Measurements from ENCODE around the gene GABRB3.

Gene GABRB3

DNA sequence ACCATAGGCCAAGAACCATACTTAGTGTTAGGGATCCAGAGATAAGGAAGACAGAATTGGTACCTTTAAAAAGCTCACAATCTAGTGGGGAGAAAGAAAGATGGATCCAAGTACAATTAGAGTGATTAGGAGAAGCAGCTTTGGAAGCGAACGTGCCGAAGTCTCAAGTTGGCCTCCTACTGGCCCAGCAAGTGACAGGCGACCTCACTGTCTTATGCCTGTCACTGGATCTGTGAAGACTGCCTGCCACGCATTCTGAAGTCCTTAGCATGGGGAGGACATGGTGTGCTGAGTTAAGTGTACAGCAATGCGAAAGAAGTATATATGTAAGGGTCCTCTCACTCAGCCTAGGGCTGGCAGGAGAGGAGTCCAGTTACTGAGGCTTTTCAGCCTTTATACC, 141.0 kb downstream of the GABRB3 start:
- DNase-seq (ENCODE audit: low read depth, low spot score) = no peak

DNA sequence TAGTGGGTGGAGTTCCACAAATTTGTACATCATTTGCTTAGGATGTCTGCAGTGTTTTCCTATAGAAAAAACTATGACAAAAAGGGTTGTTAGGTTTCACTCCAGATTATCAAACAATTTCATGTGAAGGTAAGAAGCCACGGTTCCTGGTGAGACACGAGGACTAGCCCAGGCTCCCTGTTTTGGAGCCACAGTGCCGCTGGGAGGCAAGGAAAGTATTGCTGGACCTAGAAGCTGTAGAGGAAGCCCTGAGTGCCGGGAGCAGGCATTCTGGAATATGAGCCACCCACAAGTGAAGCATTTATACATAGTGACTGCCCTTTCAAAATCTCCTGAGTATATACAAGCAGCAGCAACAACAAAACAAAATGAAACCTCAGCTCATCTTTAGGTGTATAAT, 142.0 kb downstream of the GABRB3 start:
- no peak for DNase-seq (ENCODE audit: low read depth, low spot score)

DNA sequence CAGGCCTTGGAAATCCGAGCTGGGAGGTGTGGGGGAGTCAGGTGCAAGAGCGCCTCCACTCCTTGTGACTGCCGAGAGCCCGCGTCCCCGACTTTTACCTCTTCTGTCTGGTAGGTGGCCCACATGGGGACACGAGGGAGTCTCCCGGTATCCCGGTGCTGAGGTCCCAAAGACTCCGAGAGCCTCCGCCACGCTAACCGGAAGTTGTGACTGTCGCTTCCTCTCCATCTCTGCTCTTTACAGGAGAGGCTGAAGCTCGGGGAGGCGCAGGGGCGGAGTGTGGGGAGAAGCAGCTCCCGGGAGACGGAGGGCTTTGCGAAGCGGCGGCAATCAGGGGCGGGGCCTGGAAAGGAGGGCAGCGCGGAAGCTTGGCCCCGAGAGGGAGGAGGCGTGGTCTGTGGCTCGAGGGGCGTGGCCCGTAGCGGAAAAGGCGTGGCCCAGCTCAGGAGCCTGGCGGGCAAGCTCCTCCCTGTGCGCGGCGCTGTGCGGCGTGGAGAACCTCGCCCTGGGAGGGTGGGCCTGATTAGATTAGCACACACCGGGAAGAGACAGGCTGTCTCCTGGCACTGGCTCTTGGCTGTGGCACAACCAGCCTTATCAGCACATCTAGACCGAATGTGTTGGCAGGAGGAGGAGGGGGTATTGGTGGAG, 143.9 kb downstream of the GABRB3 start:
- DNase-seq (ENCODE audit: low read depth, low spot score) = no peak

DNA sequence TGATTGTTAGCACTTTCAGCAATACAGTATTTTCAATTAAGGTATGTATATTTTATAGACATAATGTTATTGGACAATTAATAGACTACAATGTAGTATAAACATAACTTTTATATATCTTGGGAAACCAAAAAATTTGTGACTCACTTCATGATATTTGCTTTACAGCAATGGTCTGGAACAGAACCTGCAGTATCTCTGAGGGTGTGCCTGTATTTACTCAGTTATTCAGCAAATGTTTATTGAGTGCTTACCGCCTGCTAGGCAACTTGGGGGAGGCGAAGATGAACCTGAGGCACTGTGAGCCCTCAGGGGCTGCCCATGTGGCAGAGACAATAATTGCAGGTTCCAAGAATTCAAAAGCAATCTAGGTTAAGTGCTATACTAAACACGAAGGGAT, 144.8 kb downstream of the GABRB3 start:
- DNase-seq (ENCODE audit: low read depth, low spot score) = no peak

DNA sequence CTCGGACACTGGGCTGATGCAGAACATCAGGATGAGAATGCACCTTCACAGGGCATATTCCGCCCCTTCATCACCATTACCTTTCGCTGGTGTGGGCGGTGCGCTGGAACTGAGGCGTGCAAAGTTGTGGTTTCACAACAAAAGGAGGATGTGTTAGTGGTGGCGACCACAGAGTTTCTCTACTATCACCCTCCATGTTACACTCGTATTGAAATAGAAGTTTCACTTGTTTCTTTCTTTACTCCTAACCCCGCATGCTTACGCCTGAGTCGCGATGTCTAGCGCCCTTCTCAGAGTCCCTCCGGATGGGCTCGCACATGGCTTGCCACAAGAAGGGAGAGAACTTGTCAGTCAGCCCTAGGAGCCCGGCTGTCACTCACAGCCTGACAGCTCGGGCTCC, 148.7 kb downstream of the GABRB3 start:
- DNase-seq (ENCODE audit: low read depth, low spot score) = no peak

DNA sequence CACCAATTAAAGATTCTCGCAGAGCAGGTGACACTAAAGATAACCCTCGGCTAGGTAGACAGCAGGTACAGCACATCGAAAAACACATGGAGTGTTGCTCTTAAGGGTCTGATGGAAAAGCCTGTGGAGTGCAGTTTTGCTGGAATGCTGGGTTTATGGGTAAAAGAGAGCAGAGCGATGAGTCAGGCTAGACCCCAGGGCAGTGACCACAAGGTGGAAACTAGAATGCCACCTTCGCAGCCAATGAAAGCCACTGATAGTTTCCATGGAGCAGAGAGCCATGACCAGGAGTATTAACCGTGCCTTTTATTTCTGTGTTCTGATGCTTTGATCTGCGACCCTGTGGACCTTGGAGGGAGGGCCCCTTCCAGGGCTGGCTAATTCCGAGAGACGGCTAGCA, 149.8 kb downstream of the GABRB3 start:
- no peak for DNase-seq (ENCODE audit: low read depth, low spot score)

DNA sequence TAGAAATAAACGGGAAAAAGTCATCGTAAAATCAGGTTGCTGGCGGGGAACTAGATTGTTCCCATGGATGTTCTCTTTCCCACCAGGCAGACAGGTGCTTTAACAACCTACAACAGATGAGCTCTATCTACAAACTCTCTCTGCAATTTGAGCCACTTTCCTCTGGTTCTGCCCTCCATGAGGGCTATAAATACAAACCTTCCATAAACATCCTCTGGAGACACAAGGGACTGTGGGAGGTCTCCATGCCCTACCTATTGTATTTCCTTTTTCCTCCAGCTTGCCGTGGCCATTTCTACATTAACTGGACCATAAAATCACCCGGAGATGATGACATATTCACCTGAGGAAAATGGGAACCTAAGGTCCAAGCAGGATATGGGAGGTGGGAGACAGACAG, 151.1 kb downstream of the GABRB3 start:
- no peak for DNase-seq (ENCODE audit: low read depth, low spot score)

DNA sequence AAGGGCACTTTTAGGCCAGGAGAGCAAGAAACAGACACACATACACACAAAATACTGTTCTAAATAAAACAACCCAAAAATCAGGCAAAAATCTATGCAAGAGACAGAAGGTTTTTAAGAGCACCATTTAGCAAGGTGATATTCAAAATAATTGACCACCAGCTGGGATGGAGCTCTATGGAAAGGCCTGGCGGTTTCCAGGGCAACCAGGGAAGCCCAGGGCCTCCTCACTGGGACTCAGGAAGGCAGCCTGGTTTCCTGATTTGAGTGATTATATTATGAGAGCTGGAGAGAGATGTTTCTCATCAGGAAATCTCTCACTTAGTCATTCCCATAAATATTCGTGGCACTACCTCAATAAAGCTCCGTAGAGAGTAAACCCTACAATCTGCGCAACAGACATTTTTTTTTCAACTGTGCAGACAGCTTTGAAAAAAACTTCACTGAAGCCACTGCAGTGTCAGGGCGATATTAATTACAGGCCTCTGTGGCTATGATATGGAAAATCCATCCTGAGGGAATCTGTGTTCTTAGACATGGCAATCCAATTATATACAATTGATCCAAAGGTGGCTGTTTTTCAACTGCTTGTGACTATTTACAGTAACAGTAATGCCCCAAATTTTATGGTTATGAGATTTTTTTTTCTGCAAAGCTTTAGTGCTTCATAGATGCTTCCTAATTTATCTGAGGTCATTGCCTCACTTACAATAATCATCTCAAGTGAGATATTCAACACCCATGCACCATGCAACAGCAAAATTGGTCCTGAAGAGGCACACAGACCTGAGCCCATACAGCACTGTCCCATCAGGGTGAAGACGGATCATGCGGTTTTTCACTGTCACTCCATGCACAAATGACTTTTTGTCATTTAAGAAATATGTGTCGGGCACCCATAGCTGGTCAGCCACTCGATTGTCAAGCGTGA, 152.1 kb downstream of the GABRB3 start:
- DNase-seq (ENCODE audit: low read depth, low spot score) = no peak

DNA sequence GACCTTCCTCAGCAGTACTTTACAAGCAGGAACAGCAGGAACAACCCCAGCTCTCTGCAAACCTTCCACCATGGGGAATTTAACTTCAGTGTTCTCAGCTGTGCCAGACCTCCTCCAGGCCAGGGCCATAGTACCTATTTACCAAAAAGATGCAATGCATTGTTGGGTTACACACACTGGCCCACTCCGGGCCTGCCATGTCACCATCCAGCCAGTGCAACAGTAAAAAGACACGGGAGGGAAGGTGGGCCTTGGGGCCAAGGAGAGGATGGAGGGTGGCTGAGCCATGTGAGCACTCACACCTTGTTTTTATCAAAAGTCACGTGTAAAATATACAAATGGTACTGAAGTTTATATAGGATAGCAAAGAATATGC, 157.0 kb downstream of the GABRB3 start:
- no peak for DNase-seq (ENCODE audit: low read depth, low spot score)

DNA sequence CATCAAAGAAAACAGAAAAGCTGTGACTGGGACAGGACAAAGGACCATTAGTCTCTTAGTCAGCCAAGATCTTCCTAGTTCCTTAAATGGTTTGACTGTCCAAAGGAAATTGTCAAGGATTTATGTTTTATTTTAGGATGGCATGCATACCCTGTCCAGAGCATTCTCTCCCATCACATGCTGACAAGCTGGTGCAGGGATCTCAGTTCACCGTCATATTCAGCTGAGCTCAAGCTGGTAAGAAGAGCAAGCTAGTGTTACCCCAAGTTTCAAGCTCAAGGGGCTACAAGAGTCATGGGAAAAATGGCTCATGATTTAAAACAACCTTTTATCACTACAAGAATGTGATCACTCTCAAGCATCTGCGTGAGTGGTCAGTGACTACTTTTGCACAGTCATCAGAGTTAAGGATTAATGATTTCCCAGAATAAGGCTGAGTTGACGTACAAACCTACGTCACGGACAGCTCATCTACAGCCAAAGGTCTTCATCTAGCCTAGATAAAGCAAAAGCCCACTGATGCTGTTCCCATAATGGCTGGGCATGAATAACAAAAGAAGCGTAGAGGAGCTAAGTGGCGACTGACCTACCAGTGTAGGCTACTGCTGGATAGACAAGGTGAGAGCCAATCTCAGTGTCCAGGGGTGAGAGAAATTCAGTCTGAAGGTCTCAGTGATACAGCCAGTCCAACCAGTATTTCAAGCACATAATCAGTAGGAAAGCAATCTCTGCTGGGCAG, 157.5 kb downstream of the GABRB3 start:
- DNase-seq (ENCODE audit: low read depth, low spot score) = no peak

DNA sequence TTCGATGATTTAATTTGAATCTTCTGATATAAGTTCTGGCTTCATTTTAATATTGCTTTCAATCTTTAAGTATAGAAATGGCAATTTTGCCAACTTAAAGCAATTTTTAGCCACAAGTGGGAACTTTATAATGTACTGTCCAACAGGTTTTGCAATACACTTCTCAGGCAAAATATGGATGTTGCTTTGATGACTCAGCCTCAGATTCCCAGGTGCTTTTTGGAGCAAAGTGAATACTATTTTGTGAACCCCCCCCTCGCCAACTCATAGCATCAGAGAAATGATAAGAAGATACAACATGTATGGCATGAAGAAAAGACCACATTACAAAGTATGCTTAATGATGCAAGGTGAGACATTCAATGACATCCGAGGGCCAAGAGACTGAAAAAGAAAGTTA, 158.1 kb downstream of the GABRB3 start:
- DNase-seq (ENCODE audit: low read depth, low spot score) = no peak

DNA sequence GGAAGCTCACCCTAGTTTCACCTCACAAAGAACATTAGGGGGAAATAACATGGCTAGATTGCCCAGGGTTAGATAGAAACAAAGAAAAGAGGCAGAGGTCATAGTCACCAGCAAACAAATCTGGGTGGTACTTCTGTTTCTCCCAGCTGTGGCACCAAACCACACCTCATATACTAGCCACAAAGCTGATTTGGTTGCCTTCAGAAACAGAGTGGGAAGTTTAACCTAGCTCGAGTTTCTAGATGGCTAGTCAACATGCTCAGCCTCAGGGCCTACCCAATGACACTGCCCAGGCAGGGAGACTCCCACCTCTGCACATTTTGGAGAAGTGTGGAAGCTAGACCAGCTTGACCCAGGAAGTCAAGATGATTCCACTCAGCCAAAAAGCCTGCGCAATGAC, 174.2 kb downstream of the GABRB3 start:
- DNase-seq (ENCODE audit: low read depth, low spot score) = no peak

DNA sequence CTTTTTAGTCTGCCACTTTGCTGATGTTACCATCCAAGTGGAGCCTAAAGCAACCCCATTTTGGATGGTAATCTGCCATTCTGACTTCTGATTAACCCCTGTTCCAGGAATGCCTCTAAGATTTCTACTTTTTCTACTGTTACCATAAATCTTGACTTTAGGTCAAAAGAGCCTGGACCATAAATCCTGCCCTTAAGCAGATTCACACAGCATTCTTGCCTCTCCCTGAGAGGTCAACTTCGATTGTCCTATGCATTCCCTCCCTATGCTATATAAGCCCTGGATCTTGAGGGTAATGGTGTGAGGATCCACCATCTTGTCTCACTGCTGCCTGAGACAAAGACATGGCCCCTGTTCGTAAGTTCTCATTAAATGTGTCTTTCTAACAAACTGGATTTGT, 177.3 kb downstream of the GABRB3 start:
- DNase-seq (ENCODE audit: low read depth, low spot score) = no peak

DNA sequence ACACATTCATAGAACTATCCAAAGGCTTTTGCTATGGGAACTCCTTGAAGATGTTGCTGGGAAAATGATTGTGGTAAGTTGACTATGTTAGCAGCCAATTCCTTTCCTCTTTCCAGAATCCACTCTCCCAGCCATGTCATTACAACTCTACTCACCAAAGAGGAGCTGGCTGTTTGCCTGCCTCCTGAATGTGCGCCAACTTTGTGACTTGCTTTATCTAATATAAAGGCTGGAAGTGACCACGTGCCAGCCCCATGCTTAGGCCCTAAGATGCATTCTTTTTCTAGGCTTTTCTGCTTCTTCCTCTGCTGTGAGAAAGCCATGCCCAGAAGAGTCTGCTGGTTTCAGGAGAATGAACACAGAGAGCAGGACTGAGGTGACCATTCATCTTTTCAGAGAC, 182.2 kb downstream of the GABRB3 start:
- DNase-seq (ENCODE audit: low read depth, low spot score) = no peak

DNA sequence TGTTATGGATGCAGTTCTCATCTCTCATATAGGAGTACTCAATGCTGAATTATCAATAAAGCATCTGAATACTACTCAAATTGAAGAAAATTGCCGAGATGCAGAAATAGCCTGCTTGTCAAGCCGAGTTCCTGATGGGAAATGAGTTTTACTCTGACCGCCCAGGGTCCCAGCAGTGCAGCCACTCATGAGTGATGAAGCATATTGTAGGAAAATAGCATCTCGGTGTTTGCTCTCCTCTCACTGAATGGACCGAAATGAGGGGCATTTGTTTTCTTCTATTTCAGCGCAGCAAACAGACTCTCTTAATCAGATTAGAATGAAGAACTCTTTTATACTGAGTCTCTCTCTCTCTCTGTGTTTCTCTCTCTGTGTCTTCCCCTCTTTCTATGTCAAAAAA, 190.0 kb downstream of the GABRB3 start:
- no peak for DNase-seq (ENCODE audit: low read depth, low spot score)

DNA sequence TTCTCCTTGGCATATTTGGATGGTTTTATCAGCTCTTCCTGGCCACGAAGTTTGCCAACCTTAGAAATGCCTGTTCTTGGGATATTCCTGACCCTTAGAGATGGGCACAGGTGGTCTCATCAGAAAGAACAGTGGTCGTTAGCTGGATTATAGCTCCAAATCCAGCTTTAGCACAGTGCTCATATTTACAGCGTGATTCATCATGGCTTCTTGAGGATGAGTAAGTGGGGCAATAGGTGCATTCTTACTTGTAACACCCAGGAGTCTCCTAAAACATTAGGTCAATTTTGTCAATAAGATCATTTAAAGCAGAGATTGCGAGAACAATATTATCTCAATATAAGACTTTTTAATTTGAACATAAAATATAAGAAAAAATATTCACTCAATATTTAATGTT, 191.9 kb downstream of the GABRB3 start:
- no peak for DNase-seq (ENCODE audit: low read depth, low spot score)

DNA sequence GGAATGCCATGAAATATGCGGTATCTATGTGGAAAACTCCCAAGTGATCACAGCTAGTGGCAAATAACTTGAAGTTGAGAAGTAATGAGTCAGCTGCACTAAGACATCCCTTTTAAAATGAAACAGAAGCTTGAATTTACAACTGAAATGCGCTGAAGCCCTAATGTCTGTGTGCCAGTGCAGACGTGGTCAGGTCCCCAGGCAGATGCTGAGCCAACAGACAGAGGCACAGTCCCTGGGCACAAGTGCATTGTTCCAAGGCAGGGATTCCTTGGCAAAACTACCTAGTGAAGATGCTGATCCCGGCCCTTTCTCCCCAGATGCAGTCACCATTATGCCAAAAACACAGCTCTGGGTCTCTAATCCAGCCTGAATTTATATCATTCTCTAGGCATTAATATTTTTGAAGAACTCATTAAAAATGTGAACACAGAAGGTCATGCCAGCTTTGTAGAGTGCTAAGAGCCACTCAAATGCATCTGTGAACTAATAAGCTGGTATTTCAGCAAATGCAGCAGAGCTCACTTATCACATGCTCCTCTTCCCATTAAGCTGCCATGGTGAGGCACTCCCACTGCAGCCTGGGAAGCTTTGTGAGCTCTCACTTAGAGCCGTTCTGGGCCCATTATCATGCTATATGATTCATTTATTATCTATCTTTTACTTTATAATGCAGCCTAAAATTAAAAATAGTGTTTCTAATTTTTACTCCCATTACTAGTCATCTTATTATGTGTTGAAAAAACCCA, 200.1 kb downstream of the GABRB3 start:
- no peak for DNase-seq (ENCODE audit: low read depth, low spot score)

DNA sequence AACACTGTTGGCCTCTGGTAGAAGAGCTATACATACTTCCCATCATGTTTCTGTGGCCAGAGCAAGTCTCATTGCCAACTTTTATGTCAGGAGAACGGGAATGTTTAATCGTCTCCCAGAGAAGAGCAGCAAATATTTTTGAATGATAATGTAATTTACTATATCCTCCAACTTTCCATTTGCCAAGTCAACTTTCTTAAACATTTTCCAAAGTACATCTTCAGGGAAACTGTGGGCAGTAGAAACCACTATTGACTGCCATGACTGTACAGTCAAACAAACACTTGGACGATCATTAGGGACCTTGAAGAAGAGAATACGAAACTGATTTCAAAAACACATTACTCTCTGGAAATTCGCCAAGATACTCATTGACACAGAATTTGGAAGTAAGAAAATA, 201.5 kb downstream of the GABRB3 start:
- DNase-seq (ENCODE audit: low read depth, low spot score) = no peak

DNA sequence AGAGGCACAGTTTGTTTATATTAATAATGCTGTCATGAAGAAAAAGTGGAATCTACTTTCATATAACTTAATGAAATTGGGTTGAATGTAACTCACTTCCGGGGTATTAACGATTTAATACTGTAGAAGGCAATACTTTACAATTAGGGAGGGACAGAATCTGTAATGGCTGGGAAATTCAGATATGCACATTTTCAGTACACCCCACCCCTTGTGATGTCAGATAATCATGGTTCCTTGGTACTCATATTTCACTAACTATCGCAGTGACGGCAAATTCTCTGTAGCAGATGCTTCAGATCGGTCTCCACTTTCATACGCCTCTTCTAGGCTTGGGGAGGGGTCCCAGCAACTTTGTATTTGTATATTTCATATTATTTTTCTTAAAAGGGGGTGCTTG, 207.3 kb downstream of the GABRB3 start:
- DNase-seq (ENCODE audit: low read depth, low spot score) = no peak

DNA sequence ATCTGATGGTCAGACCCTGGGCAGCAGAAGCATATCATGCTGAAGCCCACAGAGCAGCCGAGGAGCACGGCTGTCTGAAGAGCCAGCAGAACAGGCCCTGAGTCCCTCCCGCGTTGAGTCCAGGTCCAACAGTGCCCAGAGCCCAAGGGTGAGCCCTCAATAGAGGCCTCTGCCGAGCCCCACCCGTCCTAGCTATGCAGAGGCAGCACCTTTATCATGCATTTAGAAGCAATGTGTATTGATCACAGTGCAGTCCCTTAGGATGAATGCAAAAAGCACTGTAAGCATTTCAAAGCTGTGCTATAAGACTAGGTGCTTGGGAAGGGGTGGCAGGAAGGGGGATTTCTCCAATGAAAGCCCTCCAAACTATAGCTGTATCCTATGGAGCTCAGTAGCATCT, 208.5 kb downstream of the GABRB3 start:
- DNase-seq (ENCODE audit: low read depth, low spot score) = no peak

DNA sequence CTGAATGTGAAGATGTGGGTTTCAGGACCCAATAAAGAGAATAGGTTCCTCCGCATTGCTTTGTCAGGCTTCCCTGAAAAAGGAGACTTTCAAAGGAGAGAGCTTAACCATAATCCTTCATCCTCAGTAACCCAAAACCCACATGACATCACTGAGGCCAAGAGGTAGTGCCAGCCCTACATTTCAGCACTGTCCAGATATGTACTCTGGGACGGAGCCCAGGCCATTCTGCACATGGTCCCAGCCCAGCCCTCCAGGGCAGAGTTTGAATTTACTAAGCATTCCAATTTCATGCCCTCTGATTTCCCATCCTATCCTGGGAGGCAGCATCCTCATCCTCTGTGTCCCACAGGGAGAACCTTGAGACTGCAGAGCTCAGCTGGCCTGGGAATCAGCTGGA, 210.5 kb downstream of the GABRB3 start:
- no peak for DNase-seq (ENCODE audit: low read depth, low spot score)

DNA sequence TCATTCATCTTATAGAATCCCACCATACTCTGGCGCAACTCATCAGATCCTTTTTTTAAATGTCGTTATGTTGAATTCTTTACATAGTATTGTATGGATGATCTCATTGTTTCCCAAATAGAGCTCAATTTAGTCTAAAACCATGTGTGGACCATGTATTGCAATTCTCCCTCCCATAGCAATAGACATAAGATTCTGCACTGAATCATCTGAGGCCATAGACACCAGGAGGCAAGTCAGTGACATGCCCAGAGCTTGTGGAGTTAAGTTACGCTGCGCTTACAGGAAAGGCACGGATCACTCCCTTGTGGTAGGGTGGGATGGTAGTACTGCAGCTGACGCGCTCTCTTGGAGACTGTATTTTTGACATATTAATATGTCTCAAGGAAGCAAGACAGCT, 211.0 kb downstream of the GABRB3 start:
- no peak for DNase-seq (ENCODE audit: low read depth, low spot score)

All from smooth muscle cell of the brain vasculature (primary cell).